ENCODE results near the gene PTP4A1.
"Not testable (repeated sequence)": the region's sequence is repeated elsewhere in the genome, so short reads cannot be mapped to it uniquely, and the experiment has no call there.

Gene PTP4A1

GRCh38 chr6:63581355-63582013 lies 9.2 kb downstream of the PTP4A1 start:
- no peak overlapping the region for H3K4me3 ChIP-seq (ENCODE audit: low read length)

GRCh38 chr6:63582579-63583231 lies 10.4 kb downstream of the PTP4A1 start:
- no peak for DNase-seq (ENCODE audit: low read depth)
- H3K4me3 ChIP-seq (ENCODE audit: low read length), result no peak overlapping the region
- TF ChIP-seq, protein P1, sequence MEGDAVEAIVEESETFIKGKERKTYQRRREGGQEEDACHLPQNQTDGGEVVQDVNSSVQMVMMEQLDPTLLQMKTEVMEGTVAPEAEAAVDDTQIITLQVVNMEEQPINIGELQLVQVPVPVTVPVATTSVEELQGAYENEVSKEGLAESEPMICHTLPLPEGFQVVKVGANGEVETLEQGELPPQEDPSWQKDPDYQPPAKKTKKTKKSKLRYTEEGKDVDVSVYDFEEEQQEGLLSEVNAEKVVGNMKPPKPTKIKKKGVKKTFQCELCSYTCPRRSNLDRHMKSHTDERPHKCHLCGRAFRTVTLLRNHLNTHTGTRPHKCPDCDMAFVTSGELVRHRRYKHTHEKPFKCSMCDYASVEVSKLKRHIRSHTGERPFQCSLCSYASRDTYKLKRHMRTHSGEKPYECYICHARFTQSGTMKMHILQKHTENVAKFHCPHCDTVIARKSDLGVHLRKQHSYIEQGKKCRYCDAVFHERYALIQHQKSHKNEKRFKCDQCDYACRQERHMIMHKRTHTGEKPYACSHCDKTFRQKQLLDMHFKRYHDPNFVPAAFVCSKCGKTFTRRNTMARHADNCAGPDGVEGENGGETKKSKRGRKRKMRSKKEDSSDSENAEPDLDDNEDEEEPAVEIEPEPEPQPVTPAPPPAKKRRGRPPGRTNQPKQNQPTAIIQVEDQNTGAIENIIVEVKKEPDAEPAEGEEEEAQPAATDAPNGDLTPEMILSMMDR (conservative IDR thresholded peaks at IDR 0.05; ENCODE audit: low read length), result no peak

More at GRCh38 chr6:63581355-63582013, 9.2 kb downstream of the PTP4A1 start:
- no peak for DNase-seq (ENCODE audit: low read depth)
- TF ChIP-seq, protein P1 (conservative IDR thresholded peaks at IDR 0.05; ENCODE audit: low read length), result no peak

DNA sequence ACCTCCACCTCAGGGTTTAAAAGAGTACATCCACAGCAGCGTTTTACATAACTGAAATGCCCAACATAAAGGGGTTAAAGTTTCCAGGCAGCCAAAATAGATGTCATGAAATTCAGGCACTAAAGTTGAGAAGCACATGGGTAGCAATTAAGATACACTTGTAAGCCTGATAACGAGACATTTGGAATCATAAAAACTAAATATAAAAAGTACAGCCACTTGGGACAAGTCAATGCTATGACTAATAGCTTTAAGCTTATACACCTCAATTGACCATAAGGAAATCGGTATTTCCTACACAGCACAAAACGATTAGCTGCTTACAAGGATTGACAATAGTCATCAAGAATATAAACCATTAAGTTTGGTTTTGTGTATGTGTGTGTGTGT lies 11.8 kb downstream of the PTP4A1 start:
- DNase-seq (ENCODE audit: low read depth), result no peak
- H3K4me3 ChIP-seq (ENCODE audit: low read length), result no peak overlapping the region
- TF ChIP-seq, protein P1 (conservative IDR thresholded peaks at IDR 0.05; ENCODE audit: low read length), result no peak

GRCh38 chr6:63584566-63584965 lies 12.3 kb downstream of the PTP4A1 start:
- no peak overlapping the region for H3K4me3 ChIP-seq (ENCODE audit: low read length)
- TF ChIP-seq, protein P1 (conservative IDR thresholded peaks at IDR 0.05; ENCODE audit: low read length), result no peak

DNA sequence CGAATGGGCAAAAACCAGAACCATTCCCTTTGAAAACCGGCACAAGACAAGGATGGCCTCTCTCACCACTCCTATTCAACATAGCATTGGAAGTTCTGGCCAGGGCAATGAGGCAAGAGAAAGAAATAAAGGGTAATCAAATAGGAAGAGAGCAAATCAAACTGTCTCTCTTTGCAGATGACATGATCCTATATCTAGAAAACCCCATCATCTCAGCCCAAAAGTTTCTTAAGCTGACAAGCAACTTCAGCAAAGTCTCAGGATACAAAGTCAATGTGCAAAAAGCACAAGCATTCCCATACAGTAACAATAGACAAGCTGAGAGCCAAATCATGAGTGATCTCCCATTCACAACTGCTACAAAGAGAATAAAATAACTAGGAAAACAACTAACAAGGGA lies 13.4 kb downstream of the PTP4A1 start:
- not testable (repeated sequence) for DNase-seq (ENCODE audit: low read depth); H3K4me3 ChIP-seq (ENCODE audit: low read length)

More at GRCh38 chr6:63584566-63584965, 12.3 kb downstream of the PTP4A1 start:
- no peak for DNase-seq (ENCODE audit: low read depth)

DNA sequence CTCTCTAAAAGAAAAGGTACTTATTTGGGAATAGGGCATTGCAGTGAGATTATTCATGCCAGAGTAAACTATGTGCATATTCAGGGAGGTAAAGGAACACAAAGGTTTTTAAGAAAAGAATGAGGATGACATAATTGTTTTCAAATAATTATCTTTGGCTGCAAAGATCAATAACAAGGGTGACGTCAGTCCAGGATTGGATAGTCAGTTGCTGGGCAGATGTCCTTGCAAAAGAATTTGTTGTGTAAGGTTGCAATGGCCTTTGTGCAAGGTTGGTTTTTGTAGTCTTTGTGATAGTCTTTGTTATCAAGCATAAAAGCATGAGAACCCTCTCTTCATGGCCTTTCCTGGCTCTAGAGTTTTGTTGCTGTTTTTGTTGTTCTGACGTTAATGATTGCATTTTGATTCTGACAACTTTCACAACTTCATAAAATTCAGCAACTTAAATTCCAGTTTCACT lies 17.7 kb downstream of the PTP4A1 start:
- TF ChIP-seq, protein P1 (conservative IDR thresholded peaks at IDR 0.05; ENCODE audit: low read length), result no peak
- H3K4me3 ChIP-seq (ENCODE audit: low read length), result no peak overlapping the region
- no peak for DNase-seq (ENCODE audit: low read depth)

DNA sequence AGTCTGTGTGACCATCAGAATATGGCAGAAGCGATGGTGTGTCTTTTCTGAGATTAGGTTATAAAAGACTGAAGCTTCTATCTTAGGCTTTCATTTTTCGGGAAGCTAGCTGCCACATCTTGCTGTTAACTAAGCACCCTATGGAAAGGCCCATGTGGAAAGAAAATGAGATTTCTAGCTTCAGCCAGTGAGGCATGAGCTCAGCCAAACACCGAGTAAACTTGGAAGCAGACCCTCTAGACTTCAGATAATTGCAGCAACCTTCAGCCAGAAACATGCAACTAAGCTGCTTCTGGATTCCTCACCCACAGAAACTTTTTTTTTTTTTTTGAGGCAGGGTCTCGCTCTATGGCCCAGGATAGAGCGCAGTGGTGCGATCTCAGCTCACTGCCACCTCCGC lies 20.6 kb downstream of the PTP4A1 start:
- no peak overlapping the region for H3K4me3 ChIP-seq (ENCODE audit: low read length)
- TF ChIP-seq, protein P1 (conservative IDR thresholded peaks at IDR 0.05; ENCODE audit: low read length), result no peak
- DNase-seq (ENCODE audit: low read depth), result no peak
